Measurements from ENCODE around the gene FAM222A.

FAM222A gene

GRCh38 chr12:109738209-109738608 is 24.6 kb downstream of the FAM222A start:
- DNase-seq (ENCODE audit: low spot score), result no peak

DNA sequence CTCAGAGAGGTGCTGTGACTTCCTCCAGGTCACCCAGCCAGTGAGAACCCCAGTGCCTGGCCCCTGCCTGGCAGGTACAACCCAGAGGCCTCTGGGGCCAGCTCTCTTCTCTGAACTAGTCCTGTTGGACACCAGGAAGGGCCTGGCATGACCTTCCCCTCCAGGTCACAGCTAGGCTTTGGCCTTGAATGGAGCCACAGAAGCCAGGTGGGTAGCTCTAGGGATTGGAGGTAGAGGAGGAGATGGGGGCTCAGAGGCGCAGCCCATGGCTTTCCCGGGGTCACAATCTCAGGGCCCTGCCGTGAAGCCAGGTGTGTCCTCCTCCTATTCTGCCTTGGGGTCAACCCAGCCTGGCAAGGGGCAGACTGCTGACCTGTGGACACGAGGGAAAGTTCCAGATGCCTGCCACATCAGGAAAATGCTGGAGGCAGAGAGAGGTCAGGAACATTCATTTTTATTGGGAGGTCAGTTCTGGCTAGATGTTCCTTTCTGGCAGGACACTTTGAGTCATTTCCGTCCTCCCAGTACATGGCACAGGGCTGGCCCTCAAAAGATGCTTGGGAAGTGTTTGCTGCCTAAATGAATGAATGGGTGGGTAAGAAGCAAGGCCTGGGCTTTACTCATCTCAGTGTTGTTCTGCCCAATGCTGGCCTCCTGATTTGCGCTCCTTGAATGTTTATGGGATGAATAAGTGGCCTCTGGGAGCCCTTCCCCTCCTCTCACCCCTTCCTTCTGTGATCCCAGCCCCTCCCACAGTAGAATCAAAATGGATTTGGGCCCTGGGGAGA is 25.4 kb downstream of the FAM222A start:
- DNase-seq (ENCODE audit: low spot score), result no peak

DNA sequence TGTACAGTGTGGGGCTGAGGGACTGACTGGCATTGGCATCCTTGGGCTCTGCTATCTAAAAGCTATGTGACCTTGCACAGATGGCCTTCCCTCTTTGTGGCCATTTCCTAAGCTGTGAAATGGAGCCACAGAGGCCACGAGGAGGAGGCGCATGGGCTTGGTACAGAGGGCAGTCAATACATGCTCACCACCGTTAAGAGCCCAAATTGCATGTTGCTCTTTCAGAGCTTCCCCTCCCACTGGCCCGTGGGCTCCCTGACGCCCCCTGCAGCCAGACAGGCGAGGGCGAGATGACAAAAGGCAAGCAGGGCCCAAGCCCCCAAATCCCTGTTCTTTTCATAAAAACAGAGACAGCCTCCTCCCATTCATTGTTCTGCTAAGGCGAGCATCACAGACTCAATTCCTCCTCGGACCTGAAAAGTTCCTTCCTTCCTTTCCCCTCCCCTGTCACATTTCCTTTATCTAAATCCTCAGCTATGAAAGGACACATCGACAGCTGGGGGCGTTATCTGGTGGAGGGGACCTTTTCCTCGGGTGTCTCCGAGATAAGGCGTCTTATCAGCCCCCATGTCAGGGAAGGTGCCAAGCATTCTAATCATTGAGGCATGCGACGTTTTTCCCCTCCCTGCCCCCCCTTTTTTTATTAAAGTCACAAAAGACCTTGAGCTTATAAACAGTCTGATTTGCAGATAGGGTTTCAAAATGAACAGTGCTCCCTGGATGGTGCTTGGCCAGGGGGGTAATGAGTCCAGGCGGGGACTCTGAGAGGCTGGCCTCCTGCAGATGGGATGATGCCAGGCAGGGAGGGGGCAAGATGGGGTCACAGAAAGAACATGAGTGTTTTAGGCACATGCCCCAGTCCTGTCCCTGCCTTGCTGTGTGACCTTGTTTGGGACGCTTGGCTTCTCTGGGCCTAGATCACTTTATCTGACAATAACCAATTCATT is 26.4 kb downstream of the FAM222A start:
- DNase-seq (ENCODE audit: low spot score), result no peak

DNA sequence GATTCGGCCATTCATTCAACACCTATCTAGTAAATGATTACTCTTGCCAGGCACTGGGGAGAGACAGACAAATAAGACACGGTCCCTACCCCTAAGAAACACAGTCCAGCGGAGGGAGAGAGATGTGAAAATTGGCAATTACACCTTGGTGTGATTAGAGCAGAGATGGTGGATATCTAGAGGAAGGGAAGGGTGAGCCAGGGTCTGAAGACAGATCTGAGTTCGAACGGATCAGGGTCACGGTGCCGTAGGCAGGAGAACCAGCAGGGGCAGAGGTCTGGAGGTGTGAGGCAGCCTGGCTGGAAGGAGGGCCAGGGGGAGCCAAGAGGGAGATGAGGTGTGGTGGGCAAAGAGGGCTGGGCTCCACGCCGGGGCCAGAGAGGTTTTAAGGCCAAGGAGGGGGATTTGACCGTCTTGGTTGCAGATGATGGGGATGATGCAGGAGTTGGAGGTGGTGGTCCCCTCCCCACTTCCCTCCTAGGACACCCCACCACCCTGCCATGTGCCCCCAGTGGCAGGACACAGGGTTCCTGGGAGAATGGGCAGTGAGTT is 27.1 kb downstream of the FAM222A start:
- DNase-seq (ENCODE audit: low spot score), result no peak

GRCh38 chr12:109741286-109741969 is 27.8 kb downstream of the FAM222A start:
- DNase-seq (ENCODE audit: low spot score), result no peak

- DNase-seq (ENCODE audit: low spot score), result peak; percentile 70
These were observed 28.5 kb downstream of the FAM222A start for GRCh38 chr12:109741970-109742703.

DNA sequence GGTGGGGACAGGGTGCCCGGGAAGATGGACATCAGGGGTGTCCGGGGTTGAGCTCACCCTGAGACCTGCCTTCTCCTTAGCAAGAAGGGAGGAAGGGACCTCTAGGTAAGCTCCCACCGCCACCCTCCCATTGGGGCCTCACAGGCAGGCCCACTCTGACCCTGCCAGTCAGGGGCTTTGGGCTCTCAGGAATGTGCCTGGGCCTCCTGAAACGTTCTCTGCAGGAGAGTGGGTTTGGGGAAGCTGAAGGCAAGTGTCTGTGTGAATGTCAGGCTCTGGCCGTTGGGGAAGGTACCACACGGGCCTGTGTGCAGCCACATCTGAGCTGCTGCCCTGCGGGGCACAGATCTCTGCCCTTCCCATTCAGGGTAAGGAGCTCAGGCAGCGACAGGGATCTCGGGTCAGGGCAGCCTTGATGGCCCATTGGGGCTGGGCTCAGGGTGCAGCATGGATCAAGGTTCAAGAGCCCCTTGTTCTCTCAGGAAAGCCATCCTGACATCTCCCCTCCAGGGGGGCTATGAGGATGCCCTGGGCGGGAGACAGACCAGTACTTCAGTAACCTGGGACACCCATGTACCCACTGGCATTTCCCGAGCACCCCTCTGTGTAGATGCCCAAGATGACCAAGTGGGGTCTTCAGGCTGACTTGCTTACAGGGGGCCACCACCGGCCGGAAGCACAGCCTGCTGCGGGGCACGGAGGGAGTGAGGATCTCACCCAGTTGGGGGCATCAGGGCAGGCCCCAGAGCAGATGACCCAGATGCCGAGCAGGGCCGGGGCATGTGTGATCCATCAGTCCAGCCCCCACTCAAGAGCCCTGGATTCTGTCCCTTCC is 29.7 kb downstream of the FAM222A start:
- DNase-seq (ENCODE audit: low spot score), result no peak

DNA sequence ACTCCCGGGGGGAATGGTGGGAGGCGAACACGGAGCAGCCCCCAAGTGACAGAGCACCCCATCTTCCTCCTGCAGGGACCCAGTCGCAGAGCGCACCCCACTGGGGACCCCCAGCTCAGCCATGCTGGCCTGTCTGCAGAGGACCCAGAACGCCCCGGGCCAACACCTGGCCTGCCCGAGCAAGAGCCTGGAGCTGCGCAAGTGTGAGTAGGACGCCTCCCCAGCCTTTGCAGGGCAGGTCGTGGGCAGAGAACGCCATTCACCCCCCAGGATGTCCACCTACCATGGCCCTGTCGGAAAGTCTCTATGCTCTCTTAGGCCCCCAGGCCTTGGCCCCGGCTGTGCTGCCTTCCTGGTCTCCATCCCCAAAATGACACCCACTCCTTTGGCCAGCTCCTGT is 30.4 kb downstream of the FAM222A start:
- DNase-seq (ENCODE audit: low spot score), result no peak

GRCh38 chr12:109744986-109745942 is 31.6 kb downstream of the FAM222A start:
- no peak for DNase-seq (ENCODE audit: low spot score)

DNA sequence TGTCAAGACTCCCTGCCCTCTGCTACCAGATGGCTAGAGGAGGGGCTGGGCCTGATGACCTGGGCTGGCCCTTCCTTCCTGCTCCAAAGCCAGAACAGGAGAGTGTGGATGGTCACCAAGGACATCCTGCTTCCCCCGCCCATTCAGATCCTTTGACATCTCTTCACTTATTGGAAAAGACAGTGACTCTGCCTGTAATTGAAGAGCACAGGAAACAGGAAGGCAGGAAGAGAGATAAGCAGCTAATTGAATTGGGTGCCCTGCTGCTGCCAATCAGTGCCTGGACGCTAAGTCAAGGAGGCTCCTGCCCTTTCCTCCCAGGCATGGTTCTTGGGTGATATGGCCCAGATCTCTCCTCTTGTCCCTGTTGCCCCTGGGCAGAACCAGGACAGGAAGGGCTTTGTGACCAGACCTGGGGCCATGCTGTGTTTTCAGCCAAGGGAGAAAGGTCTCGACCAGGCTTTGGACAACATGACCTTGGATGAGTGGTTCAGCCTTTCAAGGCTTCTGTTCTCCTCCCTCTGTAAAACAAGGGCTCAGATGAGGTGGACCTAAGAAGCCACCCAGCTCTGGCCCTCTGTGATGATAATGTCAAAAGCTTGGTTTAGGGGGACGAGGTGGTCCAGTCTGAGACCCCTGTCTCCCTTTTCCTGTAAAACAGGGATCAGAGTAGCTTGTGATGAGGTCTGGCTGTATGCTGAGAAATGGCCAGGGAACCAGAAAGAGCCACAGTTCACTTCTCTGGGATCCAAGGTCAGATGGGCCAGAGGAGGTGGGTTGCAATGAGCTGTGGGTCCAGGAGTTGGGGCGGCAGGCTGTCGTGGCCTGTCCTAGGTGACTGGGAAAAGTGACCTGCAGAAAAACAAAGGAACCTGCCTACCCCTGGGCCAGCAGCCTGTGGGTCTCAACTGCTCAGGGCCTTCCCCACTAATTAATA is 38.8 kb downstream of the FAM222A start:
- DNase-seq (ENCODE audit: low spot score), result no peak

GRCh38 chr12:109753054-109753401 is 39.4 kb downstream of the FAM222A start:
- no peak for DNase-seq (ENCODE audit: low spot score)

- DNase-seq (ENCODE audit: low spot score), result no peak
These were observed 40.3 kb downstream of the FAM222A start for GRCh38 chr12:109753959-109754358.

- no peak for DNase-seq (ENCODE audit: low spot score)
These were observed 42.8 kb downstream of the FAM222A start for GRCh38 chr12:109756457-109756856.

DNA sequence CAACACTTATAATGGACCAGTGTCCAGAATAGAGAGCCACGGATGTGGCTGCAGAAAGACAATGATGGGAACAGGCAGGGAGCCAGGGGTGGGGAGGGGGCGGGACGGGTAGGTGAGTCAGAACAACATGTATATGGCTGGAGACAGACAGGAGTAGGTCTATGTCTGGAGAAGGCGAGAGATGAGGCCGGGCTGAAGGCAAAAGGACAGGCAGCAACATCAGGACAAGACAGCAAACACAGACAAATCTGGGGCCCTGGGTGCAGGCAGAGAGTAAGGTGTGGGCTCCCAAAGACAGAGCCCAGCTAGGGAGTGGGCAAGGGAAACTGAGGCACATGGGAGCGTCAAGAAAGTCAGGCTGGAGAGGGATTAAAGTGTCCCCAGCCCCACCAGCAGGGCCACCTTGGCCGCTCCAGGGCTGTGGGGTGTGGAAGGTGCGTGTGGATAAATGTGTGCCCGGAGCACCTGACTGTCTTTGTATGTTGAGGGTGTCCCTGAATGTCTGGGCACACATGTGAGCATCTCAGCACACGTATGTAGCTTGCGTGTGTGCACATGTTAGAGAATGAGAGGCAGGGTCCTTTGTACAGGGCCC is 44.1 kb downstream of the FAM222A start:
- DNase-seq (ENCODE audit: low spot score), result no peak

GRCh38 chr12:109758426-109759420 is 45.1 kb downstream of the FAM222A start:
- DNase-seq (ENCODE audit: low spot score), result no peak

DNA sequence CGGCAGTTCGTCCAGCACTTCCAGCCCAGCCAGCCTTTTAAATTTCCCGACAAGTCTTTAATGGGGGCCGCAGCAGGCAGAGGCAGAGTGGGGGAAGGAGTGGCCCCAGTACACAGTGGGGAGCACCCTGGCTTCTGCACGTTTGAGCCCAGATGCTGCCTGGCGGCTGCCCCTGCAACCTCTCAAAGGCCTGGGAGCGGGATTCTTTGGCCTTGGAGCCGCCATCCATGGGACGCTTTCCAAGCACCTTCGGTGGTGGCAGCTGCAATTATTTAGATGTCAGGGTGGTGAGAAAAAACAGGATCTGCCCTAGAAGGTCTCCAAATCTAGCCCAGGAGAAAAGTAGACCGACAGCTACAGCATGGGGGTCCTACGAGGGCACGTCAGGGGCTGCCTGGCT is 46.0 kb downstream of the FAM222A start:
- no peak for DNase-seq (ENCODE audit: low spot score)

All from HuH-7 (cell line).